OCI-LY3 (cell line): ENCODE results near the gene HIF3A.

Source experiments
- H2AFZ ChIP-seq: fragments of 200-600, 300-600 bp; shearing (Covaris generic); 2 replicates; pipeline ENCODE4 v1.6.0; 2014; ENCODE audit warnings: antibody characterized with exemption, low read depth, low read length
- H3K27ac ChIP-seq: fragments of 200-600, 300-600 bp; sonication (generic); 2 replicates; pipeline ENCODE4 v1.5.1; 2014; ENCODE audit warnings: mild to moderate bottlenecking, low read length, moderate library complexity, mixed read lengths
- H3K27me3 ChIP-seq: fragments of 200-600, 300-600 bp; sonication (generic); 2 replicates; pipeline ENCODE4 v1.6.1; 2014; ENCODE audit warnings: low read depth, low read length, mixed read lengths
- H3K36me3 ChIP-seq: fragments of 200-600, 300-600 bp; sonication (generic); replicated peaks from 2 replicates; pipeline ENCODE3; 2014; ENCODE audit warnings: low read depth, low read length, mixed read lengths
- H3K4me1 ChIP-seq: fragments of 300-600, 200-600 bp; sonication (generic); 2 replicates; pipeline ENCODE4 v1.6.1; 2014; ENCODE audit warnings: low read length, mixed read lengths
- H3K4me2 ChIP-seq: fragments of 200-600, 300-600 bp; sonication (generic); 2 replicates; pipeline ENCODE4 v1.6.1; 2014; ENCODE audit warnings: low read length, mixed read lengths
- H3K4me3 ChIP-seq: fragments of 300-600, 200-600 bp; sonication (generic); 2 replicates; pipeline ENCODE4 v1.5.1; 2014; ENCODE audit warnings: antibody characterized with exemption, mild to moderate bottlenecking, low read length, moderate library complexity
- H3K79me2 ChIP-seq: fragments of 300-600, 200-600 bp; shearing (Covaris generic); 2 replicates; pipeline ENCODE4 v1.6.1; 2014; ENCODE audit warnings: mild to moderate bottlenecking, low read length, mixed read lengths
- H3K9ac ChIP-seq: fragments of 300-600, 200-600 bp; shearing (Covaris generic); 2 replicates; pipeline ENCODE4 v1.6.0; 2014; ENCODE audit warnings: mild to moderate bottlenecking, low read length, moderate library complexity
- H3K9me3 ChIP-seq: fragments of 200-600, 300-600 bp; shearing (Covaris generic); 2 replicates; pipeline ENCODE4 v1.6.1; 2014; ENCODE audit warnings: low read length, mixed read lengths; ENCODE audit not compliant: insufficient read depth
- H4K20me1 ChIP-seq: fragments of 200-600, 300-600 bp; sonication (generic); 2 replicates; pipeline ENCODE4 v1.6.1; 2016; ENCODE audit warnings: low read length, mixed read lengths; ENCODE audit not compliant: insufficient read depth
- EZH2phosphoT487 ChIP-seq: fragments of 200-600 bp; shearing (Covaris generic); IDR thresholded peaks from 2 replicates; pipeline ENCODE4 v1.6.1; 2018; ENCODE audit warnings: antibody characterized with exemption, mixed run types, low read depth
- TF ChIP-seq, protein P1 (sequence below): fragments of 200-600, 300-600 bp; sonication (generic); IDR thresholded peaks from 2 replicates; pipeline ENCODE4 v1.5.1; 2014; ENCODE audit warnings: antibody characterized with exemption, low read length, low read depth

The HIF3A gene

DNA sequence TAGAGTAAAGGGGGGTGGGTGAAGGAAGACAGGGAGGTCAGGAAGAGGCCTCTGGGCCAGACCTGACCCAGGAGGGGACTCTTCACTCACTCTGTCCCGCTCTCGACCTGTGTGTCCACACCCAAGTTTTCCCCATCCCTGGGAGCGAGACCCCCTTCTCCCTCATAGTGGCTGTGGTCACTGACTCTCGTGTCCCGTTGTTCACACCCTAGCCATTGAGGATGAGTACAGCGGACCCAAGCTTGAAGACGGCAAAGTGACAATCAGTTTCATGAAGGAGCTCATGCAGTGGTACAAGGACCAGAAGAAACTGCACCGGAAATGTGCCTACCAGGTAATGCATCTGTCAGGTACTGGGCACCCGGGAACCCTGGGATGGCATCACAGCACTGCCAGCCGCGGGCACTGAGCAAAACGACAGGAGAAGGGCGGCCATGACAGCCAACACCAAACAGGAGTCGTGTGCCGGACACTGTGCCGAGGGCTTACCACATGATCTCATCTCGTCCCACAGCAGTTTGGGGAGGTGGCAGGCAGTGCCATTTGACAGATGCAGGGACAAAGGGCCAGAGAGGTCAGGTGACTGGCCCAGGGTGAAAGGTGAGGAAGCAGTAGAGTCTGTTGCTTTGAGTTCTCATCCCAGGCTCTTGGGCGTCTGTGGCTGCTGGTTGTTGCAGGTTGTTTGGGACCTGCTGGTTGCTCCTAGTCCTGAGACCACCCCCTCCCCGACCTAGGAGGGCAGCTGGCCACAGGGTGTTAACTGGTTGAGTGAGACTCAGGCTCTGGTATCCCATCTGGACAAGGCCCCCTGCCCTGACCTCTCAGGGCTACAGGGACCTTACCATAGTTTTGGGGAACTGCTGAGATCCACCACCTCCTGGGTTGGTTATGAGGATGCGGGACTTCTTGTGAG lies 79.7 kb downstream of the HIF3A start:
- H3K36me3 ChIP-seq = peaks cover 62% of the 10 kb centered on the region
- no peak for TF ChIP-seq EZH2phosphoT487
- TF ChIP-seq, protein P1, sequence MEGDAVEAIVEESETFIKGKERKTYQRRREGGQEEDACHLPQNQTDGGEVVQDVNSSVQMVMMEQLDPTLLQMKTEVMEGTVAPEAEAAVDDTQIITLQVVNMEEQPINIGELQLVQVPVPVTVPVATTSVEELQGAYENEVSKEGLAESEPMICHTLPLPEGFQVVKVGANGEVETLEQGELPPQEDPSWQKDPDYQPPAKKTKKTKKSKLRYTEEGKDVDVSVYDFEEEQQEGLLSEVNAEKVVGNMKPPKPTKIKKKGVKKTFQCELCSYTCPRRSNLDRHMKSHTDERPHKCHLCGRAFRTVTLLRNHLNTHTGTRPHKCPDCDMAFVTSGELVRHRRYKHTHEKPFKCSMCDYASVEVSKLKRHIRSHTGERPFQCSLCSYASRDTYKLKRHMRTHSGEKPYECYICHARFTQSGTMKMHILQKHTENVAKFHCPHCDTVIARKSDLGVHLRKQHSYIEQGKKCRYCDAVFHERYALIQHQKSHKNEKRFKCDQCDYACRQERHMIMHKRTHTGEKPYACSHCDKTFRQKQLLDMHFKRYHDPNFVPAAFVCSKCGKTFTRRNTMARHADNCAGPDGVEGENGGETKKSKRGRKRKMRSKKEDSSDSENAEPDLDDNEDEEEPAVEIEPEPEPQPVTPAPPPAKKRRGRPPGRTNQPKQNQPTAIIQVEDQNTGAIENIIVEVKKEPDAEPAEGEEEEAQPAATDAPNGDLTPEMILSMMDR = no peak
- H3K9ac ChIP-seq = no peak overlapping the region
- no peaks in the 10 kb centered on the region for H3K9me3 ChIP-seq
- peaks cover 32% of the 10 kb centered on the region for H4K20me1 ChIP-seq
- no peak overlapping the region for H2AFZ ChIP-seq
- no peaks in the 10 kb centered on the region for H3K27me3 ChIP-seq
- no peak overlapping the region for H3K27ac ChIP-seq
- no peaks in the 10 kb centered on the region for H3K4me1 ChIP-seq
- no peak overlapping the region for H3K4me2 ChIP-seq
- H3K79me2 ChIP-seq = peaks cover 50% of the 10 kb centered on the region
- no peak overlapping the region for H3K4me3 ChIP-seq

GRCh38 chr19:46378268-46378667 lies 81.4 kb downstream of the HIF3A start:
- peaks cover 17% of the 10 kb centered on the region; the same call in 1 of the 2 replicates for H4K20me1 ChIP-seq
- no peak for TF ChIP-seq EZH2phosphoT487
- TF ChIP-seq, protein P1 = no peak
- H2AFZ ChIP-seq = no peak overlapping the region
- H3K27me3 ChIP-seq = no peaks in the 10 kb centered on the region
- H3K9me3 ChIP-seq = no peaks in the 10 kb centered on the region
- no peak overlapping the region for H3K27ac ChIP-seq
- H3K4me2 ChIP-seq = no peak overlapping the region
- peaks cover 64% of the 10 kb centered on the region for H3K36me3 ChIP-seq
- H3K9ac ChIP-seq = no peak overlapping the region
- H3K79me2 ChIP-seq = peaks cover 32% of the 10 kb centered on the region
- H3K4me3 ChIP-seq = no peak overlapping the region
- H3K4me1 ChIP-seq = no peaks in the 10 kb centered on the region

GRCh38 chr19:46380690-46381089 lies 83.8 kb downstream of the HIF3A start:
- H3K4me2 ChIP-seq = no peak overlapping the region
- no peaks in the 10 kb centered on the region for H4K20me1 ChIP-seq
- no peak for TF ChIP-seq EZH2phosphoT487
- TF ChIP-seq, protein P1 = no peak

GRCh38 chr19:46381346-46381745 lies 84.5 kb downstream of the HIF3A start:
- Histone ChIP-seq H3K9ac (no peak overlapping the region), H3K4me1 (no peaks in the 10 kb centered on the region), H3K79me2 (peaks cover 17% of the 10 kb centered on the region; the same call in 1 of the 2 replicates), H3K27me3 (no peaks in the 10 kb centered on the region), H3K4me3 (no peak overlapping the region), H3K36me3 (peaks cover 72% of the 10 kb centered on the region), H2AFZ (no peak overlapping the region), H3K4me2 (no peak overlapping the region), H3K9me3 (no peaks in the 10 kb centered on the region), H3K27ac (no peak overlapping the region), H4K20me1 (no peaks in the 10 kb centered on the region)
- TF ChIP-seq, protein P1 = no peak
- TF ChIP-seq EZH2phosphoT487 = no peak

More at GRCh38 chr19:46380690-46381089, 83.8 kb downstream of the HIF3A start:
- H3K9ac ChIP-seq = no peak overlapping the region
- H3K4me3 ChIP-seq = no peak overlapping the region
- H3K27ac ChIP-seq = no peak overlapping the region
- no peaks in the 10 kb centered on the region for H3K27me3 ChIP-seq
- H3K79me2 ChIP-seq = peaks cover 17% of the 10 kb centered on the region; the same call in 1 of the 2 replicates
- no peak overlapping the region for H2AFZ ChIP-seq
- no peaks in the 10 kb centered on the region for H3K4me1 ChIP-seq
- H3K36me3 ChIP-seq = peaks cover 72% of the 10 kb centered on the region
- H3K9me3 ChIP-seq = no peaks in the 10 kb centered on the region
